GM23248 (cell line): ENCODE results near the gene CENPT. TPM values are rescaled to one million over a fixed set of nuclear protein-coding genes. Genes with fewer than 3 reads are reported as not detected.

Experiments
- DNase-seq: peaks from one replicate; pipeline ENCODE4 v3.0.0-alpha.2; 2015
- H2AFZ ChIP-seq: fragments of 200-600 bp; sonication (generic); 2 replicates; pipeline ENCODE4 v1.6.1; 2016; ENCODE audit warnings: antibody characterized with exemption
- H3F3A ChIP-seq: fragments of 200-600 bp; sonication (generic); 2 replicates; pipeline ENCODE4 v1.6.1; 2016; ENCODE audit warnings: mild to moderate bottlenecking, antibody characterized with exemption, mixed run types; ENCODE audit not compliant: insufficient read depth
- H3K27ac ChIP-seq: fragments of 200-600 bp; sonication (generic); 2 replicates; pipeline ENCODE4 v1.5.1; 2016; ENCODE audit warnings: mild to moderate bottlenecking
- H3K27me3 ChIP-seq: fragments of 200-600 bp; sonication (generic); replicated peaks from 2 replicates; pipeline ENCODE4 v1.6.1; 2016; ENCODE audit warnings: mild to moderate bottlenecking; ENCODE audit not compliant: insufficient read depth
- H3K36me3 ChIP-seq: fragments of 200-600 bp; sonication (generic); 2 replicates; pipeline ENCODE4 v1.6.1; 2016; ENCODE audit warnings: low read depth, mild to moderate bottlenecking
- H3K4me1 ChIP-seq: fragments of 200-600 bp; sonication (generic); 2 replicates; pipeline ENCODE4 v1.6.1; 2016; ENCODE audit warnings: mild to moderate bottlenecking; ENCODE audit not compliant: insufficient read depth
- H3K4me2 ChIP-seq: fragments of 200-600 bp; sonication (generic); one replicate; pipeline ENCODE4 v1.6.1; 2016; ENCODE audit warnings: mild to moderate bottlenecking; ENCODE audit not compliant: unreplicated experiment
- H3K4me3 ChIP-seq: fragments of 200-600 bp; sonication (generic); 2 replicates; pipeline ENCODE4 v1.5.1; 2016; ENCODE audit warnings: mild to moderate bottlenecking
- H3K79me2 ChIP-seq: fragments of 200-600 bp; sonication (generic); 2 replicates; pipeline ENCODE4 v1.6.1; 2016; ENCODE audit warnings: mild to moderate bottlenecking; ENCODE audit not compliant: insufficient read depth
- H3K9ac ChIP-seq: fragments of 200-600 bp; sonication (generic); 2 replicates; pipeline ENCODE4 v1.6.1; 2016; ENCODE audit warnings: mild to moderate bottlenecking
- H3K9me2 ChIP-seq: fragments of 200-600 bp; sonication (generic); 2 replicates; pipeline ENCODE4 v1.6.1; 2016; ENCODE audit warnings: mixed run types, mild to moderate bottlenecking, moderate library complexity; ENCODE audit not compliant: insufficient read depth
- H3K9me3 ChIP-seq: fragments of 200-600 bp; sonication (generic); one replicate; pipeline ENCODE4 v1.6.1; 2017; ENCODE audit warnings: low read depth
- H4K20me1 ChIP-seq: fragments of 200-600 bp; sonication (generic); 2 replicates; pipeline ENCODE4 v1.6.0; 2016; ENCODE audit not compliant: insufficient read depth
- EZH2 ChIP-seq: fragments of 200-600 bp; sonication (generic); IDR thresholded peaks from 2 replicates; pipeline ENCODE4 v1.6.1; 2018; ENCODE audit warnings: antibody characterized with exemption, mild to moderate bottlenecking; ENCODE audit not compliant: insufficient read depth, poor library complexity, severe bottlenecking
- EZH2phosphoT487 ChIP-seq: fragments of 200-600 bp; sonication (generic); IDR thresholded peaks from 2 replicates; pipeline ENCODE4 v1.6.1; 2018; ENCODE audit warnings: antibody characterized with exemption, moderate library complexity, mild to moderate bottlenecking, low read depth; ENCODE audit not compliant: insufficient read depth
- WGBS, 2 experiments: methylation state at CpG; one replicate each; pipeline ENCODE4 v1.1.6; 2015 to 2017; ENCODE audit warnings: low lambda C conversion rate in 2 of 2, low coverage in 1 of 2; ENCODE audit errors: missing lambda C conversion rate in 2 of 2; 5-methylcytosine and 5-hydroxymethylcytosine counted together
- in situ Hi-C: fragments of 300-500 bp; cut with MboI; formaldehyde crosslinking; loops from 2 replicates; pipeline ENCODE4 v1.15.0; 2020
- polyA plus RNA-seq: library from polyadenylated mRNA; unstranded; fragments of >200 nt; fragmentation: Nextera tagmentation; extraction: Ambion mirVana; gene quantifications from 2 replicates; pipeline ENCODE4 v1.2.1, GENCODE V29; 2016
- total RNA-seq: library from RNA; depleted of rRNA; stranded (reverse); fragments of >200 nt; shearing (Covaris generic); gene quantifications from 2 replicates; pipeline ENCODE4 v1.2.3, GENCODE V29; 2014

The CENPT gene
- total and polyA plus RNA-seq, 2 experiments from 2014 or later, result 53.4 to 63.1 TPM

GRCh38 chr16:67892375-67892774, 44.9 kb upstream of the CENPT start:
- peaks cover 17% of the 10 kb centered on the region for H3K4me1 ChIP-seq
- H3K27me3 ChIP-seq, result no peaks in the 10 kb centered on the region
- peak overlapping the region; percentile 69 for H3K4me2 ChIP-seq
- H3K27ac ChIP-seq, result peak overlapping the region; percentile 29; the same call in 1 of the 2 replicates
- H2AFZ ChIP-seq, result peak overlapping the region; percentile 93
- no peaks in the 10 kb centered on the region for H4K20me1 ChIP-seq
- H3F3A ChIP-seq, result no peaks in the 10 kb centered on the region
- peak overlapping the region; percentile 82 for H3K4me3 ChIP-seq
- no peaks in the 10 kb centered on the region for H3K9me2 ChIP-seq
- H3K9me3 ChIP-seq, result no peaks in the 10 kb centered on the region
- no peaks in the 10 kb centered on the region for H3K36me3 ChIP-seq
- in situ Hi-C loops, result no loop called here
- peaks cover 40% of the 10 kb centered on the region for H3K79me2 ChIP-seq
- DNase-seq, result no peak
- no peak for TF ChIP-seq EZH2
- no peak for TF ChIP-seq EZH2phosphoT487
- WGBS, 2 experiments, result 54 to 55% methylated on average over 5 of the region's 5 CpGs
- H3K9ac ChIP-seq, result peak overlapping the region; percentile 97

- Histone ChIP-seq H3K4me1 (peaks cover 10% of the 10 kb centered on the region), H3K9me3 (no peaks in the 10 kb centered on the region), H4K20me1 (no peaks in the 10 kb centered on the region), H3K79me2 (peaks cover 2% of the 10 kb centered on the region), H3K36me3 (no peaks in the 10 kb centered on the region), H3K27me3 (no peaks in the 10 kb centered on the region), H3K9ac (no peak overlapping the region), H2AFZ (no peak overlapping the region), H3F3A (peaks cover 11% of the 10 kb centered on the region), H3K4me2 (no peak overlapping the region), H3K4me3 (no peak overlapping the region), H3K27ac (no peak overlapping the region), H3K9me2 (no peaks in the 10 kb centered on the region)
- TF ChIP-seq EZH2phosphoT487 (no peak), EZH2 (no peak)
- in situ Hi-C loops, result no loop called here
- no peak for DNase-seq
- WGBS, 2 experiments, result 76 to 84% methylated on average over 3 of the region's 3 CpGs
Measured at GRCh38 chr16:67888331-67888730, 40.8 kb upstream of the CENPT start.

DNA sequence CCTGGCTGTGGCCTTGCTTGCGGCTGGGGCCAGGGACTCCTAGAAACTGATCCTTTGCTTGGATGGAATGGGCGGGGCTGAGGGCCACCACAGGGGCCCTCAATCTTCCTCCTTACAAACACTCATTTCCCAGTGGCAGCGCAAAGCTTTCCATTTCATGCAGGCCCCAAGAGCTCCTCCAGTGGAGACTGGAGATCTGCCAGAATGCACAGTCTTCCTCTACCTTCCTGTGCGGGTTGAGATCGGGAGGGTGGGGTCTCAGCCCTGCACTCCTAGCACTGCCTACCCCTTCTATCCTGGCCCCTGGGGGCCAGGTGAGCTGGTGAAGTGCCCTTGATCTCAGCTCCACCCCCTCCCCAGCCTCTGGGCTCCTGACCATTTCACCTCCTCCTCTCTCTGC, 38.9 kb upstream of the CENPT start:
- Histone ChIP-seq H3K79me2 (no peaks in the 10 kb centered on the region), H3K4me1 (peaks cover 6% of the 10 kb centered on the region; the same call in 1 of the 2 replicates), H3K27me3 (no peaks in the 10 kb centered on the region), H3K9me2 (no peaks in the 10 kb centered on the region), H3K36me3 (no peaks in the 10 kb centered on the region; the same call in 1 of the 2 replicates), H3K27ac (no peak overlapping the region), H4K20me1 (no peaks in the 10 kb centered on the region), H3K4me2 (no peak overlapping the region), H3K4me3 (no peak overlapping the region), H3F3A (peaks cover 11% of the 10 kb centered on the region), H2AFZ (no peak overlapping the region), H3K9ac (no peak overlapping the region), H3K9me3 (no peaks in the 10 kb centered on the region)
- TF ChIP-seq EZH2, result no peak
- TF ChIP-seq EZH2phosphoT487, result no peak
- no peak for DNase-seq
- in situ Hi-C loops, result no loop called here
- 87 to 90% methylated on average over 5 of the region's 5 CpGs for WGBS, 2 experiments

DNA sequence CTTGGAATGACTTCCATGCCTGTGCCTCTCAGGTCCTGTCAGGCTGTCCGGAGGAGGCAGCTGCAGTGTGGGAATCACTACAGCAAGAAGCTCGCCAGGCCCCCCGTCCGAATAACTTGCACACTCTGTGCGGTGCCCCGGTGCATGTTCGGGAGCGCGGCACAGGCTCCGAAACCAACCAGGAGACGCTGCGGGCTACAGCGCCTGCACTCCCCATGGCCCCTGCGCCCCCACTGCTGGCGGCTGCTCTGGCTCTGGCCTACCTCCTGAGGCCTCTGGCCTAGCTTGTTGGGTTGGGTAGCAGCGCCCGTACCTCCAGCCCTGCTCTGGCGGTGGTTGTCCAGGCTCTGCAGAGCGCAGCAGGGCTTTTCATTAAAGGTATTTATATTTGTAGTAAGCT, 38.5 kb upstream of the CENPT start:
- DNase-seq, result no peak
- Histone ChIP-seq H2AFZ (no peak overlapping the region), H3K9me3 (no peaks in the 10 kb centered on the region), H3K4me2 (no peak overlapping the region), H3K9ac (no peak overlapping the region), H4K20me1 (no peaks in the 10 kb centered on the region), H3K9me2 (no peaks in the 10 kb centered on the region), H3K79me2 (no peaks in the 10 kb centered on the region), H3K27ac (no peak overlapping the region), H3K4me3 (no peak overlapping the region), H3K4me1 (peaks cover 6% of the 10 kb centered on the region; the same call in 1 of the 2 replicates), H3K27me3 (no peaks in the 10 kb centered on the region), H3K36me3 (no peaks in the 10 kb centered on the region; the same call in 1 of the 2 replicates), H3F3A (peaks cover 11% of the 10 kb centered on the region)
- TF ChIP-seq EZH2phosphoT487, result no peak
- TF ChIP-seq EZH2, result no peak
- in situ Hi-C loops, result no loop called here
- 94 to 97% methylated on average over 18 to 19 of the region's 19 CpGs for WGBS, 2 experiments

GRCh38 chr16:67885545-67885944, 38.1 kb upstream of the CENPT start:
- no peak for DNase-seq
- Histone ChIP-seq H3K9ac (no peak overlapping the region), H3K36me3 (no peaks in the 10 kb centered on the region; the same call in 1 of the 2 replicates), H3K79me2 (no peaks in the 10 kb centered on the region), H3K9me3 (no peaks in the 10 kb centered on the region), H2AFZ (no peak overlapping the region), H3F3A (peaks cover 11% of the 10 kb centered on the region), H3K4me2 (no peak overlapping the region), H3K4me1 (peaks cover 6% of the 10 kb centered on the region; the same call in 1 of the 2 replicates), H3K27ac (no peak overlapping the region), H3K4me3 (no peak overlapping the region), H3K9me2 (no peaks in the 10 kb centered on the region), H4K20me1 (no peaks in the 10 kb centered on the region), H3K27me3 (no peaks in the 10 kb centered on the region)
- TF ChIP-seq EZH2 (no peak), EZH2phosphoT487 (no peak)
- whole genome bisulfite sequencing, 2 experiments, result 91 to 93% methylated on average over 10 to 12 of the region's 12 CpGs
- in situ Hi-C loops, result no loop called here
